ENCODE results near the gene KAT8.
A peak's percentile ranks its signal among the peaks of the same experiment; 100 is the strongest.

The KAT8 gene

DNA sequence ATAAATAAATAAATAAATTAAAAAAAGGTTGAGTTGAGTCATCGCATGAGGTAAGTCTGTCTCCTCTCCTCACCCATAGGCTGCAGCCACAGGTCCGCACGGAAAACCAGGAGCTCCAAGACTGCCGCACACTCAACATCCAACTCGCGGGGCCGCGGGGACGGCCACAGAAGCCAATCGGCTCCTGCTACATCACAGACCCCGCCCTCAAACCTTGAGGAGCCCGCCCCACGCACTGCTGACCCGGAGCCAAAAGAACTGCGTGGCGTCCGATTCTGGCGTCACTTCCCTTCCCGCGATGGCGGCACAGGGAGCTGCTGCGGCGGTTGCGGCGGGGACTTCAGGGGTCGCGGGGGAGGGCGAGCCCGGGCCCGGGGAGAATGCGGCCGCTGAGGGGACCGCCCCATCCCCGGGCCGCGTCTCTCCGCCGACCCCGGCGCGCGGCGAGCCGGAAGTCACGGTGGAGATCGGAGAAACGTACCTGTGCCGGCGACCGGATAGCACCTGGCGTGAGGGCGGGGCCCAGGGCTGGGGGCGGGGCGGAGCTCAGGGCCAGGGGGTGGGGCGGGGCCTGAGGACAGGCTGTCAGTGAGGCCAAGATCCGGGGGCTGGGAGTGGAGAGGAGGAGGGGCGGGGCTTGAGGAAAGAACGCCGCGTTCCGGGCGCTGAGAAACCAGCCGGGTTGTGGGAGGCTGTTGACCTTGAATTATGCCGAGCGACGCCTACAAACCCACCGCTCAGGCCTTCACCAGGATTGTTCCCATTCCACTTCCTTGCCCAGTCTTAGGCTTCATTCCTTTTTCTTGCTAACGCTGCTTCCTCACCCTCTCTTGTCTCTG is at the start of gene KAT8:
KAT8 (plus strand) TSS at position 281 of the 839 bp plus-strand sequence; CDS start at position 299, 18 bp downstream.
- peaks cover 17 to 39% of the 10 kb centered on the region in 2 donors for H3K36me3 ChIP-seq (ENCODE audit: control insufficient read depth in 1 of 2, insufficient read depth in 2 of 2, low read length in 2 of 2)
- peaks cover 8 to 13% of the 10 kb centered on the region in 2 donors for H3K4me1 ChIP-seq (ENCODE audit: control insufficient read depth in 1 of 2, insufficient read depth in 2 of 2, low read length in 2 of 2)
- H3K9me3 ChIP-seq (ENCODE audit: control insufficient read depth in 1 of 2, low read length in 2 of 2): no peaks in the 10 kb centered on the region
- peak within 1 kb of the TSS; percentile 100 for H3K27ac ChIP-seq (ENCODE audit: low read length)
- peak within 1 kb of the TSS; percentile 73 to 87 for H3K4me3 ChIP-seq (ENCODE audit: low read depth in 1 of 2, low read length in 2 of 2)
- H3K27me3 ChIP-seq (ENCODE audit: low read depth, low read length): no peaks in the 10 kb centered on the region

DNA sequence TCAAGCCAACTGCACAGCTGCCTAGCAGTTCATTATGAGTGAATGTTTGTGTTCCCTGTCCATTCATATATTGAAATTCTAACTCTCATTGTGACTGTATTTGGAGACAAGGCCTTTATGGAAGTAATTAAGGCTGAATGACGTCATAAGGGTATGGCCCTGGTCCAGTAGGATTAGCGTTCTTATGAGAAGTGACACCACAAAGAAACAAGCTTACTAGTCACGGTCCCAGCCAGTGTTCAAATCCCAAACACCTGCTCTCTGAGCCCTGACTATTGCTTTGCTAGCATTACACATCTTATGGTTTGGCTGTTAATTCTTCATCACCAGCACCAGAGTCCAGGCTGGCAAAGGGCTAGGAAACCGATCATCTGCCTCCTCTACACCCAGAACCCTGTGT is 45.6 kb upstream of the KAT8 start:
- Histone ChIP-seq H3K27ac (ENCODE audit: low read length) (peak overlapping the region; percentile 91), H3K9me3 (ENCODE audit: control insufficient read depth in 1 of 2, low read length in 2 of 2) (no peaks in the 10 kb centered on the region), H3K27me3 (ENCODE audit: low read depth, low read length) (no peaks in the 10 kb centered on the region), H3K4me3 (ENCODE audit: low read depth in 1 of 2, low read length in 2 of 2) (peak overlapping the region; percentile 99), H3K36me3 (ENCODE audit: control insufficient read depth in 1 of 2, insufficient read depth in 2 of 2, low read length in 2 of 2) (peaks cover 2 to 15% of the 10 kb centered on the region in 2 donors), H3K4me1 (ENCODE audit: control insufficient read depth in 1 of 2, insufficient read depth in 2 of 2, low read length in 2 of 2) (peaks cover 15 to 36% of the 10 kb centered on the region in 2 donors)

DNA sequence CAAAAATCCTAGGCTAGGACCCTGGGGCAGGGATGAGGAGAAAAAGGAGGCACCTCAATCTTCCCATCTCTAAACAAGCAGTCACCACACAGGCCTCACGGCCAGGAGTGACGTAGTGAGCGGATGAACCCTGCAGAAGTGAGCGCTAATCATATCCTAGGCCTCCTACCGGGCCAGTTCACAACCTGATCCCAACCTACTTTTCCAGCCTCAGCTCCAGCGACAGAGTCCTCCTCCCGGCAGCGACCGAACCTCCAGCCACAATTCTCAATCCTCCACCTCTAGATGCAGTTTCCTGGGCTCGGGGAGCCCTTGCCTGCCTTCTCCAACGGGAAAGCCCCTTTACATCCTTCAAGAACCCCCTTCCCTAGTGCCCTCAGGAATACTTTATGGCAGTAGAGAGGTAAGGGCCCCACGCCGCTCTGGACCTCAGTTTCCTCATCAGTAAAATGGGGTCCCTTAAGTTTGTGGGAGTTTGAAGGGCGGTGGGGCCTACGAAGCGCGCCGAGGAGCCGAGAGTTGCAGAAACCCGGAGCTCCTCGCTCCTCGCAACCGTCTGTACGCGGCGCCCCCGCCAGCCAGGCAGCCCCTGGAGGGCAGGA is 44.8 kb upstream of the KAT8 start:
- H3K4me3 ChIP-seq (ENCODE audit: low read depth in 1 of 2, low read length in 2 of 2): peak overlapping the region; percentile 99
- H3K27me3 ChIP-seq (ENCODE audit: low read depth, low read length): no peaks in the 10 kb centered on the region
- H3K9me3 ChIP-seq (ENCODE audit: control insufficient read depth in 1 of 2, low read length in 2 of 2): no peaks in the 10 kb centered on the region
- H3K36me3 ChIP-seq (ENCODE audit: control insufficient read depth in 1 of 2, insufficient read depth in 2 of 2, low read length in 2 of 2): peaks cover 10 to 22% of the 10 kb centered on the region in 2 donors
- H3K27ac ChIP-seq (ENCODE audit: low read length): peak overlapping the region; percentile 91
- H3K4me1 ChIP-seq (ENCODE audit: control insufficient read depth in 1 of 2, insufficient read depth in 2 of 2, low read length in 2 of 2): peaks cover 15 to 36% of the 10 kb centered on the region in 2 donors

DNA sequence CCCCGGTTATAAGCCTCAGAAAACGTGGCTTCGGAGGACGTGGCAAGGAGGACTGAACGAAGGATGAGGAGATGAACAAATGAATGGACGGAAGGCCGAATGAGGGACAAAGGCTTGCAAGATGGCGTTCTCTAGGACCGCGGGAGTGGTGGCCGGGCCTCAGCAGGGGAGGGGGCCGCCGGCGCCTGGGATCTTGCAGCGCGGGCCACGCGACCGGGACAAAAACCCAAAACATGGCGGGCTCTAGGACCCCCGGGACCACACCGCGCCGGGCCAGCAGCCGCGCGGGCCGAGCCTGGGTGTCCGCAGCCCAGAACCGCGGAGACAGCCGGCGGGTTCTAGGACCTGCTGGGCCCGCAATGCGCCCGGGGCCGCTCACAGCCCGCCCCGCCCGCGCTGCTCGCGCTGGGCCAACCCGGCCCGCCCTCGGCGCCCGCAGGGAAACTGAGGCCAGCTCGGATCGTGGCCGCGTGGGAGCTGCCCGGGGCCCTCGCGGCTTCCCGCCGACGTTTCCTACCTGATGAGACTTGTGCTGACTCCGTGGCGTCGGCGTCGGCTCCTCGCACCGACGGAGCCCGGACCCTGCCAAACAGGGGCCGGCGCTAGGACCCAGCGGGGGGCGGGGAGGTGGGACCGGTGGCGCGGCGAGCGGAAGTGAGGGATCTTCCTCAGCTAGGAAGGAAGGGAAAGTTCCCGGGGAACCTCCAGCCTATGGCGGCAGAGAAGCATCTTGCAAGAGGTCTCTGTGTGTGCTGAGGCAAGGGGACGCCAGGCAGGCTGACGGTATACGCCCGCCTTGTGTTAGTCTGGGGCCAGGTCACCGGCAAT is 44.1 kb upstream of the KAT8 start:
- peaks cover 12 to 30% of the 10 kb centered on the region in 2 donors for H3K36me3 ChIP-seq (ENCODE audit: control insufficient read depth in 1 of 2, insufficient read depth in 2 of 2, low read length in 2 of 2)
- H3K27ac ChIP-seq (ENCODE audit: low read length): peak overlapping the region; percentile 91
- H3K9me3 ChIP-seq (ENCODE audit: control insufficient read depth in 1 of 2, low read length in 2 of 2): no peaks in the 10 kb centered on the region
- H3K4me1 ChIP-seq (ENCODE audit: control insufficient read depth in 1 of 2, insufficient read depth in 2 of 2, low read length in 2 of 2): peaks cover 15 to 36% of the 10 kb centered on the region in 2 donors
- H3K4me3 ChIP-seq (ENCODE audit: low read depth in 1 of 2, low read length in 2 of 2): peak overlapping the region; percentile 99
- no peaks in the 10 kb centered on the region for H3K27me3 ChIP-seq (ENCODE audit: low read depth, low read length)

DNA sequence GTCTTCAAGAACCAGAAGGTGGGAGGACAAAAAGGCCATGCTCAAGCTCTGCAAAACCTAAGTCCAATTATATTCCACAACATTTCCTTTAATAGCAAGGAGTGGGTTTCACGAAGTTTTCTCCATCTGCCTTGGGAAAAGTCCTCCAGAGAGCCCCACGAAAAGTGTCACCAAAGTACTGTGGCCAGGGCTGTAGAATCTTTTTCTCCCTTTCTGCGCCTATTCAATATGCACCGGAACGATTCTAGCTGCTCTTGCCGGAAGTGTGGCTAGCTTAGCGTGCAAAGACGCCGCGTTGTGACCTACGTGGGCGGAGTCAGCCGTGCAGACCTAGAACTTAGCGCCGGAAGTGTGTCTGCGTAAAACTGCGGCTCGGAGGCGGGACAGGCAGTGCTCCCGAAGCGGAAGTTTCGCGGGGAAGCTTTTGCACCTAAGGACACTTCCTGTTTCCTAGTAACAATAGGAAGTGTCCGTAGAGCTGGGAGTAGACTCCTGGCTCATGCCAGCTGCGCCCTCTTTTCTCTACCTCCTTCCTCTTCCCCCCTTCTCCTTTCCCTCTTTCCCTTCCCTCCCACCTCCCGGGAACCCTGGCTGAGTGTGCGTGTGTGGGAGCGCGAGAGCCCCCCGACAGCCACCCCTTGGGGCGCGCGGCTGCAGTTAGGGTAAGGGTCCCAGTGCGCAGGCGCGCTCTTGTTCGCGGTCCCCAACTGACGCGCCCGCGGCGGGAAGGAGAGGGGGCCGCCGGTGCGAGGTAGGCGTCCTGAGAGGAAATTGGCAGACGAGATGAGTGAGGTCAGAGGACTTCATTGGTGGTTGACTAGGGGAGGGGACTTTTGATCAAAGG is 43.3 kb upstream of the KAT8 start, which contains the start of the genes ZNF646 and ZNF668:
ZNF646 (plus strand) TSS at position 453 of the 844 bp plus-strand sequence. CDS start 1,903 bp downstream, outside the sequence.
ZNF668 (minus strand) TSS at position 271 of the 844 bp plus-strand sequence. CDS start 9,781 bp downstream, outside the sequence.
- Histone ChIP-seq H3K4me1 (ENCODE audit: control insufficient read depth in 1 of 2, insufficient read depth in 2 of 2, low read length in 2 of 2) (peaks cover 15 to 36% of the 10 kb centered on the region in 2 donors), H3K9me3 (ENCODE audit: control insufficient read depth in 1 of 2, low read length in 2 of 2) (no peaks in the 10 kb centered on the region), H3K27me3 (ENCODE audit: low read depth, low read length) (no peaks in the 10 kb centered on the region), H3K4me3 (ENCODE audit: low read depth in 1 of 2, low read length in 2 of 2) (peak within 1 kb of the TSS; percentile 99), H3K36me3 (ENCODE audit: control insufficient read depth in 1 of 2, insufficient read depth in 2 of 2, low read length in 2 of 2) (peaks cover 19 to 38% of the 10 kb centered on the region in 2 donors), H3K27ac (ENCODE audit: low read length) (peak within 1 kb of the TSS; percentile 91)

DNA sequence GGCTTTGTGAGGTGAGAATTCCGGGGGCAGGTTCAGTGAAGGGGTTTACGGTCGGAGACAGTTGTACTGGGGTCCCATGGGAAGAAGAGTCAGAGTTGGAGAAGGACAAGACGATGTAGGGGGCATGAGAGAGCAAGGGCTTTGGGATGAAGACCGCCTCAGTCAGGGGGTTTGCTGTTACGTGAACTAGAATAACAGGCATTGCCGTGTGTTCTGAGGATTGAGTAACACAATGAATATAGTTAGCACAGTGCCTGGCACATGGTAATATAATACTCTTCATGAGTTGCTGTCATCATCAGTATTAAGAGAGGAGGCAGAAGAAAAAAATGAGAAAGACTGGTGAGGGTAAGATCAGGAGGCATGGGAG is 42.7 kb upstream of the KAT8 start:
- Histone ChIP-seq H3K27me3 (ENCODE audit: low read depth, low read length) (no peaks in the 10 kb centered on the region), H3K36me3 (ENCODE audit: control insufficient read depth in 1 of 2, insufficient read depth in 2 of 2, low read length in 2 of 2) (peaks cover 24 to 44% of the 10 kb centered on the region in 2 donors), H3K27ac (ENCODE audit: low read length) (peak overlapping the region; percentile 91), H3K4me1 (ENCODE audit: control insufficient read depth in 1 of 2, insufficient read depth in 2 of 2, low read length in 2 of 2) (peaks cover 15 to 36% of the 10 kb centered on the region in 2 donors), H3K4me3 (ENCODE audit: low read depth in 1 of 2, low read length in 2 of 2) (peak overlapping the region; percentile 99), H3K9me3 (ENCODE audit: control insufficient read depth in 1 of 2, low read length in 2 of 2) (no peaks in the 10 kb centered on the region)

DNA sequence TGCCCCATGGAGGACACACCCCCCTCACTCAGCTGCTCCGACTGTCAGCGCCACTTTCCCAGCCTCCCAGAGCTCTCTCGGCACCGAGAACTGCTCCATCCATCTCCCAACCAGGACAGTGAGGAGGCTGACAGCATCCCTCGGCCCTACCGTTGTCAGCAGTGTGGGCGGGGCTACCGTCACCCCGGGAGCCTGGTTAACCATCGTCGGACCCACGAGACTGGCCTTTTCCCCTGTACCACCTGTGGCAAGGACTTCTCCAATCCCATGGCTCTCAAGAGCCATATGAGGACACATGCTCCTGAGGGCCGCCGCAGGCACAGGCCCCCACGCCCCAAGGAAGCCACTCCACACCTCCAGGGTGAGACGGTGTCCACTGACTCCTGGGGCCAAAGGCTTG is 41.1 kb upstream of the KAT8 start:
- Histone ChIP-seq H3K36me3 (ENCODE audit: control insufficient read depth in 1 of 2, insufficient read depth in 2 of 2, low read length in 2 of 2) (peaks cover 30 to 59% of the 10 kb centered on the region in 2 donors), H3K4me1 (ENCODE audit: control insufficient read depth in 1 of 2, insufficient read depth in 2 of 2, low read length in 2 of 2) (peaks cover 15 to 37% of the 10 kb centered on the region in 2 donors), H3K27me3 (ENCODE audit: low read depth, low read length) (no peaks in the 10 kb centered on the region), H3K9me3 (ENCODE audit: control insufficient read depth in 1 of 2, low read length in 2 of 2) (no peaks in the 10 kb centered on the region), H3K27ac (ENCODE audit: low read length) (no peak overlapping the region), H3K4me3 (ENCODE audit: low read depth in 1 of 2, low read length in 2 of 2) (no peak overlapping the region)

DNA sequence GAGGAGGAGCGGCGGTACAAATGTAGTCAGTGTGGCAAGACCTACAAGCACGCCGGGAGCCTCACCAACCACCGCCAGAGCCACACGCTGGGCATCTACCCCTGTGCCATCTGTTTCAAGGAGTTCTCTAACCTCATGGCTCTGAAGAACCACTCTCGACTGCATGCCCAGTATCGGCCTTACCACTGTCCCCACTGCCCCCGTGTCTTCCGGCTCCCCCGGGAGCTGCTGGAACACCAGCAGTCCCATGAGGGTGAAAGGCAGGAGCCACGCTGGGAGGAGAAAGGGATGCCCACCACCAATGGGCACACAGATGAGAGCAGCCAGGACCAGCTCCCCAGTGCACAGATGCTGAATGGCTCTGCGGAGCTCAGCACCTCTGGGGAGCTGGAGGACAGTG is 40.4 kb upstream of the KAT8 start:
- Histone ChIP-seq H3K27me3 (ENCODE audit: low read depth, low read length) (no peaks in the 10 kb centered on the region), H3K4me1 (ENCODE audit: control insufficient read depth in 1 of 2, insufficient read depth in 2 of 2, low read length in 2 of 2) (peaks cover 11 to 36% of the 10 kb centered on the region in 2 donors), H3K27ac (ENCODE audit: low read length) (no peak overlapping the region), H3K36me3 (ENCODE audit: control insufficient read depth in 1 of 2, insufficient read depth in 2 of 2, low read length in 2 of 2) (peaks cover 30 to 65% of the 10 kb centered on the region in 2 donors), H3K9me3 (ENCODE audit: control insufficient read depth in 1 of 2, low read length in 2 of 2) (no peaks in the 10 kb centered on the region), H3K4me3 (ENCODE audit: low read depth in 1 of 2, low read length in 2 of 2) (no peak overlapping the region)

DNA sequence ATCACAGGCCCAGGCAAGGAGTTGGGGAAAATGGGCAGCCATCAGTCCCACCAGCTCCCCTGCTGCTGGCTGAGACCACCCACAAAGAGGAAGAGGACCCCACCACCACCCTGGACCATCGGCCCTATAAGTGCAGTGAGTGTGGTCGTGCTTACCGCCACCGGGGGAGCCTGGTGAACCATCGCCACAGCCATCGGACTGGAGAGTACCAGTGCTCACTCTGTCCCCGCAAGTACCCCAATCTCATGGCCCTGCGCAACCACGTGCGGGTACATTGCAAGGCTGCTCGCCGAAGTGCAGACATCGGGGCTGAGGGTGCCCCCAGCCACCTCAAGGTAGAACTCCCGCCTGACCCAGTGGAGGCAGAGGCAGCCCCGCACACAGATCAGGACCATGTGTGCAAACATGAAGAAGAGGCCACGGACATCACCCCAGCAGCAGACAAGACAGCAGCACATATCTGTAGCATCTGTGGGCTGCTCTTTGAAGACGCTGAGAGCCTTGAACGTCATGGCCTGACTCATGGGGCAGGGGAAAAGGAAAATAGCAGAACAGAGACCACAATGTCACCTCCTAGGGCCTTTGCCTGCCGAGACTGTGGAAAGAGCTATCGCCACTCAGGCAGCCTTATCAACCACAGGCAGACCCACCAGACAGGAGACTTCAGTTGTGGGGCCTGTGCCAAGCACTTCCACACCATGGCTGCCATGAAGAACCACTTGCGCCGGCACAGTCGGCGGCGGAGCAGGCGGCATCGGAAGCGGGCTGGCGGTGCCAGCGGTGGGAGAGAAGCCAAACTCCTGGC is 39.7 kb upstream of the KAT8 start:
- peaks cover 4 to 32% of the 10 kb centered on the region in 2 donors for H3K4me1 ChIP-seq (ENCODE audit: control insufficient read depth in 1 of 2, insufficient read depth in 2 of 2, low read length in 2 of 2)
- peaks cover 30 to 70% of the 10 kb centered on the region in 2 donors for H3K36me3 ChIP-seq (ENCODE audit: control insufficient read depth in 1 of 2, insufficient read depth in 2 of 2, low read length in 2 of 2)
- H3K9me3 ChIP-seq (ENCODE audit: control insufficient read depth in 1 of 2, low read length in 2 of 2): no peaks in the 10 kb centered on the region
- H3K27me3 ChIP-seq (ENCODE audit: low read depth, low read length): no peaks in the 10 kb centered on the region
- no peak overlapping the region for H3K4me3 ChIP-seq (ENCODE audit: low read depth in 1 of 2, low read length in 2 of 2)
- H3K27ac ChIP-seq (ENCODE audit: low read length): no peak overlapping the region

Data from muscle layer of duodenum (tissue), 2 donors.